ENCODE measurements around the gene IRX6. TPM values are rescaled to one million over a fixed set of nuclear protein-coding genes. Genes with fewer than 3 reads are reported as not detected.

IRX6 gene
- polyA plus RNA-seq, 1 donor, result not detected

DNA sequence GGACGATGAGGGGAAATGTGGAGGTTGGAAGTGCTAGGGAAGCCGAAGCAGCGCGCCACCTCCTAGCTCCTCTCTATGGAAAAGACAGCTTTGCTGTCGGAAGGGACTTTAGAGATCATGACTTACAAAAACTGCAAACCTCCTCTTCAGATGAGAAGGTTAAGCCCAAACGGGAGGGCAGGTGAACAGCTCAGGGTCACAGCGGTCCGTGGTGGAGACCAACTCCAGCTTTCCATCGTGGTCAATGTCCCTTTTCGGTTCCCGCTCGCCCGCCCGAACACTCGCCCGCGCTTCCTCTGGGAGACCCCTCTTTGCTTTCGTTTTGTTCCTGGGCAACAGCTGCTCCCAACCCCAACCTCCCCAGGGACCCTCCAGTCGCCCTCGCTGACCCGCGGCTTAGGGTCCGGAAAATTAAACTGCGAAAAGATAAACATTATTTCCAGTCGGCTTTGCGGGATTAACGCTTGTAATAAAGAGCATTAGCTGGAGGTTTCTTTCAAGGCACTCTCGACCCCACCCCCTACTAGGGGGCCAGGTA, 7.7 kb downstream of the IRX6 start:
- Histone ChIP-seq H3K9me3 (ENCODE audit: control insufficient read depth, low read depth, low read length) (no peaks in the 10 kb centered on the region), H3K4me3 (ENCODE audit: low read length) (no peak overlapping the region), H3K36me3 (ENCODE audit: control insufficient read depth, insufficient read depth, low read length) (no peaks in the 10 kb centered on the region), H3K27ac (ENCODE audit: low read length) (no peak overlapping the region), H3K27me3 (ENCODE audit: control insufficient read depth, insufficient read depth, low read length) (peaks cover 74% of the 10 kb centered on the region), H3K4me1 (ENCODE audit: control insufficient read depth, insufficient read depth, low read length) (no peaks in the 10 kb centered on the region)
- no peak for DNase-seq
- WGBS (ENCODE audit: insufficient coverage, low lambda C conversion rate), result 20% methylated on average over 1 of the region's 28 CpGs

- Histone ChIP-seq H3K4me3 (ENCODE audit: low read length) (no peak overlapping the region), H3K27ac (ENCODE audit: low read length) (no peak overlapping the region), H3K36me3 (ENCODE audit: control insufficient read depth, insufficient read depth, low read length) (no peaks in the 10 kb centered on the region), H3K9me3 (ENCODE audit: control insufficient read depth, low read depth, low read length) (no peaks in the 10 kb centered on the region), H3K27me3 (ENCODE audit: control insufficient read depth, insufficient read depth, low read length) (peaks cover 55% of the 10 kb centered on the region), H3K4me1 (ENCODE audit: control insufficient read depth, insufficient read depth, low read length) (no peaks in the 10 kb centered on the region)
- WGBS (ENCODE audit: insufficient coverage, low lambda C conversion rate), result no CpG with 5 or more reads among the region's 2 CpGs
- no peak for DNase-seq
Measured at GRCh38 chr16:55333684-55334083, 9.7 kb downstream of the IRX6 start.

GRCh38 chr16:55338646-55339045, 14.6 kb downstream of the IRX6 start:
- Histone ChIP-seq H3K36me3 (ENCODE audit: control insufficient read depth, insufficient read depth, low read length) (no peaks in the 10 kb centered on the region), H3K27ac (ENCODE audit: low read length) (no peak overlapping the region), H3K4me1 (ENCODE audit: control insufficient read depth, insufficient read depth, low read length) (no peaks in the 10 kb centered on the region), H3K4me3 (ENCODE audit: low read length) (no peak overlapping the region), H3K27me3 (ENCODE audit: control insufficient read depth, insufficient read depth, low read length) (peaks cover 8% of the 10 kb centered on the region), H3K9me3 (ENCODE audit: control insufficient read depth, low read depth, low read length) (no peaks in the 10 kb centered on the region)
- 79% methylated on average over 2 of the region's 5 CpGs for WGBS (ENCODE audit: insufficient coverage, low lambda C conversion rate)
- no peak for DNase-seq

- Histone ChIP-seq H3K27me3 (ENCODE audit: control insufficient read depth, insufficient read depth, low read length) (peaks cover 5% of the 10 kb centered on the region), H3K4me3 (ENCODE audit: low read length) (no peak overlapping the region)
- WGBS (ENCODE audit: insufficient coverage, low lambda C conversion rate), result no CpG with 5 or more reads among the region's 1 CpG
Measured at GRCh38 chr16:55340445-55340844, 16.4 kb downstream of the IRX6 start.

DNA sequence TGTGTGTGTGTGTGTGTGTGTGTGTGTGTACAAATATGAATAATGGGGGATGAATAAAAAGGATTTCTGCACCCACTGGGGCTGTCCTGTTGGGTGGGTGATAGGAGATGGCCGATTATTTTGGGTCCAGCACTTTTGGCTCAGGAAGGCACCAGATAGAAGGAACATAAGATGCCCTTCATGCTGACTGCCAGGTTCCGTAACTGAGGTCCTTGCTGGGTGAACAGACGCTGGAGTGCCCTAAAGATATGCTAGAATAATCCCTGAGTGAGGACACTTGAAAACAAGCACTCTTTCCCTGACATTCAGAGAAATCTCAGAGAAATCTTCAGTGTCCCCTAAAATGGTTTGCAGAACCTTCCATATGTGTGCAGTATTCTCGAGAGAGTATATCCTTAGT, 17.7 kb downstream of the IRX6 start:
- no CpG with 5 or more reads among the region's 4 CpGs for WGBS (ENCODE audit: insufficient coverage, low lambda C conversion rate)
- Histone ChIP-seq H3K4me1 (ENCODE audit: control insufficient read depth, insufficient read depth, low read length) (no peaks in the 10 kb centered on the region), H3K27ac (ENCODE audit: low read length) (no peak overlapping the region), H3K36me3 (ENCODE audit: control insufficient read depth, insufficient read depth, low read length) (no peaks in the 10 kb centered on the region), H3K27me3 (ENCODE audit: control insufficient read depth, insufficient read depth, low read length) (peaks cover 5% of the 10 kb centered on the region), H3K9me3 (ENCODE audit: control insufficient read depth, low read depth, low read length) (no peaks in the 10 kb centered on the region), H3K4me3 (ENCODE audit: low read length) (no peak overlapping the region)
- DNase-seq, result no peak

More at GRCh38 chr16:55340445-55340844, 16.4 kb downstream of the IRX6 start:
- H3K4me1 ChIP-seq (ENCODE audit: control insufficient read depth, insufficient read depth, low read length), result no peaks in the 10 kb centered on the region
- no peak overlapping the region for H3K27ac ChIP-seq (ENCODE audit: low read length)
- H3K36me3 ChIP-seq (ENCODE audit: control insufficient read depth, insufficient read depth, low read length), result no peaks in the 10 kb centered on the region
- DNase-seq, result no peak
- no peaks in the 10 kb centered on the region for H3K9me3 ChIP-seq (ENCODE audit: control insufficient read depth, low read depth, low read length)

DNA sequence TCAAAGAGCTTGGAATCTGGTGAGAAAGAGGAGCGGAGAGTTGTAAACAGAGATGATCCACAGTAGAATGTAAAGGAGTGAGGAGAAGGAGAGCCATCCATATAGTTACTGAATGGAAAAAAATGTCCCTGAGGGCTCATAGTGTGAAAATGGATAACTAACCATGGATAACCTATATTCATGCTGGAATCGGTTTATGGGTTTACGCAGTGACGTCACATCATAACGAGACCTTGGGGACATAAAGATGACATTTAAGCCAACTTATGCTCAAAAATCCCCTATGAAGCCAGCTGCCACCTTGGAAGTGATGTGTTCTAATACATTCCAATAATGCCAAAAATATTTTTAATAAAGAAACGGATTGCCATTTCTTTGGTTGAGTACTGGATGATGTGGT, 22.5 kb downstream of the IRX6 start:
- Histone ChIP-seq H3K4me3 (ENCODE audit: low read length) (no peak overlapping the region), H3K9me3 (ENCODE audit: control insufficient read depth, low read depth, low read length) (no peaks in the 10 kb centered on the region), H3K27ac (ENCODE audit: low read length) (no peak overlapping the region), H3K36me3 (ENCODE audit: control insufficient read depth, insufficient read depth, low read length) (no peaks in the 10 kb centered on the region), H3K4me1 (ENCODE audit: control insufficient read depth, insufficient read depth, low read length) (no peaks in the 10 kb centered on the region), H3K27me3 (ENCODE audit: control insufficient read depth, insufficient read depth, low read length) (peaks cover 5% of the 10 kb centered on the region)
- no peak for DNase-seq
- WGBS (ENCODE audit: insufficient coverage, low lambda C conversion rate), result no CpG with 5 or more reads among the region's 6 CpGs

DNA sequence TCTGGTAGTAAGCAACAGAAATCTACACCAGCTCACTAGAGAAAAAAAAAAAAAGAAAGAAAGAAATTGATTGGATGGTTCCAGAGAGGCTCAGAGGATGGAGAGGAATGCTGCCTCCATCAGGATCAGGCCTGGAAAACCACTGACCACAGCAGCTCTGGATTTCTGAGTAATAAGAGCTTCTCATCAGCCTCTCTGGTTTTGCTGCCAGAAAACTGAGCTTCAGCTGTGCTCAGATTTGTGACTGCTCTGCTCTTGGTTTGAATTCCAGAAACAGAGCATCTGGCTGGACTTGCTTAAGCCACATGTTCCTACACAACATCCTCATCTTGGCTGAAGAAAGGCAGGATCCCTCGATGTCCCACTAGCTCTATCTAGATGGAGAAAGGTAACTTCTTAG, 25.9 kb downstream of the IRX6 start:
- Histone ChIP-seq H3K27ac (ENCODE audit: low read length) (no peak overlapping the region), H3K4me1 (ENCODE audit: control insufficient read depth, insufficient read depth, low read length) (no peaks in the 10 kb centered on the region), H3K36me3 (ENCODE audit: control insufficient read depth, insufficient read depth, low read length) (no peaks in the 10 kb centered on the region), H3K27me3 (ENCODE audit: control insufficient read depth, insufficient read depth, low read length) (no peaks in the 10 kb centered on the region), H3K9me3 (ENCODE audit: control insufficient read depth, low read depth, low read length) (no peaks in the 10 kb centered on the region), H3K4me3 (ENCODE audit: low read length) (no peak overlapping the region)
- WGBS (ENCODE audit: insufficient coverage, low lambda C conversion rate), result no CpG with 5 or more reads among the region's 1 CpG
- no peak for DNase-seq

DNA sequence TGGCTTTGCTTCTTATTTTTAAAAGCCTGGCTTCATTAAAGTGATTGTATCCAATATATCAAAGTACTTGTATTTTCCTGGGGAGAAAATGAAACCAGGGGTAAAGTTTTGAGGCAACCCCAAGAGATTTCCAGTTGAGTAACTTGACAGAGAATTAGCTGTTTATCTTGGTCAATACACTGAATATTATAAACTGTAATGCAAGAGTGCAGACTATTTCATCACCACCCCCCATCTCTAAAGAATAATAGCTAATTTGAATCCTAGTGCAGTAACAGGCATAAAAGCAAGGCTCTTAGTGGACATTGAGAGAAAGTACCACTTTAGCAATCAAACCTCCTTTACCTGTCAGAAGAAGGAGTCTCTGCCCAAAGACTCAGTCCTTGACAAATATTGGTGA, 27.0 kb downstream of the IRX6 start:
- Histone ChIP-seq H3K36me3 (ENCODE audit: control insufficient read depth, insufficient read depth, low read length) (no peaks in the 10 kb centered on the region), H3K4me3 (ENCODE audit: low read length) (no peak overlapping the region), H3K27ac (ENCODE audit: low read length) (no peak overlapping the region), H3K4me1 (ENCODE audit: control insufficient read depth, insufficient read depth, low read length) (no peaks in the 10 kb centered on the region), H3K9me3 (ENCODE audit: control insufficient read depth, low read depth, low read length) (no peaks in the 10 kb centered on the region), H3K27me3 (ENCODE audit: control insufficient read depth, insufficient read depth, low read length) (no peaks in the 10 kb centered on the region)
- DNase-seq, result no peak

DNA sequence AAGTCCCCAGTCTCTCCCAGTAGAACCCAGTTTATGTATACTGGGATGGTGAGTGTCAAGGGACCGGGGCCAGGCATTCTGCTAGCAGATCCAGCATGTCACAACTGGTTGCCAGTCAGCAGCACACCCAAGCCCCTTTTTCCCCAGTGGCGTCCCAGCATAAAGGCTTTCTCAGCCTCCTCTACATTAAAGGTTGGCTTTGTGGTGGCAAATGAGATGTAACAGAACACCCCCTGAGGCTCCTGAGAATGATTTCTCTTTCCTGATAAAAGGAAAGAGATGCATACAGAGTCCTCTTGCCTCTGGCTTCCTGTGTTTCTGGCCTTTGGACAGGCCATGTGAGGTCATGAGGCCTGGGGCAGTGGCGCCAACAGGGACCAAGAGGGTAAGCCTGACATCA, 27.9 kb downstream of the IRX6 start:
- H3K4me1 ChIP-seq (ENCODE audit: control insufficient read depth, insufficient read depth, low read length), result no peaks in the 10 kb centered on the region
- no peak for DNase-seq
- WGBS (ENCODE audit: insufficient coverage, low lambda C conversion rate), result no CpG with 5 or more reads among the region's 3 CpGs
- no peak overlapping the region for H3K4me3 ChIP-seq (ENCODE audit: low read length)
- H3K36me3 ChIP-seq (ENCODE audit: control insufficient read depth, insufficient read depth, low read length), result no peaks in the 10 kb centered on the region
- no peaks in the 10 kb centered on the region for H3K27me3 ChIP-seq (ENCODE audit: control insufficient read depth, insufficient read depth, low read length)
- no peak overlapping the region for H3K27ac ChIP-seq (ENCODE audit: low read length)
- no peaks in the 10 kb centered on the region for H3K9me3 ChIP-seq (ENCODE audit: control insufficient read depth, low read depth, low read length)

DNA sequence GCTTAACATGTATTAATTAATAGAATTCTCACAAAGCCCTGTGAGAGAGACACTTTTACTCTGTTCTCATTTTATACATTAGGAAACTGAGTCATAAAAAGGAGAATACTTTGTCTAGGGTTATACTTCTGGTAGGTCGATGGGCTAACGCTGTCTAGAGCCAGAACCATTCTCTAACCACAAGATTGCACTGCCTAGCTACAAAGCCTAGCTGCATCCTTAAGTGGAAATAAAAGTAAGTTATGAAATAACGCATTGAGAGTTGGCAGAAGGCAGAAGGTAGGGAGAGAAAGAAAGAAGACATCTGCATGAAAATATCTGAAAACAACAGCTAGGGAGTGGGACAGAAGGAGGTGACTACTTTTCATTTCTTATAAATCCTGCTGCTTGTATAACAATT, 33.2 kb downstream of the IRX6 start:
- Histone ChIP-seq H3K4me3 (ENCODE audit: low read length) (no peak overlapping the region), H3K9me3 (ENCODE audit: control insufficient read depth, low read depth, low read length) (no peaks in the 10 kb centered on the region), H3K27me3 (ENCODE audit: control insufficient read depth, insufficient read depth, low read length) (no peaks in the 10 kb centered on the region), H3K36me3 (ENCODE audit: control insufficient read depth, insufficient read depth, low read length) (no peaks in the 10 kb centered on the region), H3K4me1 (ENCODE audit: control insufficient read depth, insufficient read depth, low read length) (no peaks in the 10 kb centered on the region), H3K27ac (ENCODE audit: low read length) (no peak overlapping the region)
- no peak for DNase-seq
- 88% methylated on average over 3 of the region's 3 CpGs for WGBS (ENCODE audit: insufficient coverage, low lambda C conversion rate)

GRCh38 chr16:55359946-55360345, 35.9 kb downstream of the IRX6 start:
- no peaks in the 10 kb centered on the region for H3K9me3 ChIP-seq (ENCODE audit: control insufficient read depth, low read depth, low read length)
- no peaks in the 10 kb centered on the region for H3K36me3 ChIP-seq (ENCODE audit: control insufficient read depth, insufficient read depth, low read length)
- DNase-seq, result no peak
- H3K4me1 ChIP-seq (ENCODE audit: control insufficient read depth, insufficient read depth, low read length), result no peaks in the 10 kb centered on the region
- WGBS (ENCODE audit: insufficient coverage, low lambda C conversion rate), result no CpG with 5 or more reads among the region's 2 CpGs
- no peak overlapping the region for H3K4me3 ChIP-seq (ENCODE audit: low read length)
- no peak overlapping the region for H3K27ac ChIP-seq (ENCODE audit: low read length)
- H3K27me3 ChIP-seq (ENCODE audit: control insufficient read depth, insufficient read depth, low read length), result peaks cover 5% of the 10 kb centered on the region

Measured in large intestine (tissue), 3 donors.